ENCODE results near the gene UVRAG. TPM values are rescaled to one million over a fixed set of nuclear protein-coding genes. Genes with fewer than 3 reads are reported as not detected.

Gene UVRAG
- total and polyA plus RNA-seq, 2 of the 13 experiments (the other 11 are each of a cell fraction or from before 2014, with no cell fraction given): 9.7 to 17.3 TPM

- TF ChIP-seq ZUFSP (CRISPR knock-in tag; IDR thresholded peaks at IDR 0.05; ENCODE audit: borderline replicate concordance): no peak
- TF ChIP-seq YEATS2 (CRISPR knock-in tag; IDR thresholded peaks at IDR 0.05; ENCODE audit: borderline replicate concordance): no peak
- no peak for TF ChIP-seq ZNF761 (CRISPR knock-in tag; conservative IDR thresholded peaks at IDR 0.05)
- no peak for TF ChIP-seq ZNF605 (CRISPR knock-in tag; IDR thresholded peaks at IDR 0.05)
- TF ChIP-seq SALL2 (CRISPR knock-in tag; IDR thresholded peaks at IDR 0.05): no peak
- no peak for TF ChIP-seq CEBPB (IDR thresholded peaks at IDR 0.05; ENCODE audit: borderline replicate concordance, low read depth, low read length)
- TF ChIP-seq ELF3 (CRISPR knock-in tag; IDR thresholded peaks at IDR 0.05): no peak
- no peak for TF ChIP-seq ZNF160 (CRISPR knock-in tag; IDR thresholded peaks at IDR 0.05)
- TF ChIP-seq USF2 (IDR thresholded peaks at IDR 0.05; ENCODE audit: low read depth, low read length): no peak
- no peak for TF ChIP-seq USF2 (CRISPR knock-in tag; IDR thresholded peaks at IDR 0.05; ENCODE audit: borderline replicate concordance)
- no peak for TF ChIP-seq NFE2 (CRISPR knock-in tag; IDR thresholded peaks at IDR 0.05)
- no peak for TF ChIP-seq HOXA9 (CRISPR knock-in tag; IDR thresholded peaks at IDR 0.05; ENCODE audit: borderline replicate concordance)
- TF ChIP-seq NKX3-1 (CRISPR knock-in tag; IDR thresholded peaks at IDR 0.05): no peak
- no peak for TF ChIP-seq SMAD3 (CRISPR knock-in tag; IDR thresholded peaks at IDR 0.05)
- no peak for TF ChIP-seq PRDM10 (CRISPR knock-in tag; IDR thresholded peaks at IDR 0.05; ENCODE audit: low read depth)
- no peak for TF ChIP-seq GMEB1 (CRISPR knock-in tag; IDR thresholded peaks at IDR 0.05; ENCODE audit: borderline replicate concordance)
- TF ChIP-seq SMYD3 (CRISPR knock-in tag; IDR thresholded peaks at IDR 0.05): no peak
- peak; percentile 51 for TF ChIP-seq HNF4G (IDR thresholded peaks at IDR 0.05; ENCODE audit: borderline replicate concordance, low read depth, low read length)
- TF ChIP-seq HNF4G (CRISPR knock-in tag; IDR thresholded peaks at IDR 0.05; ENCODE audit: borderline replicate concordance, low read depth): no peak
- TF ChIP-seq ZEB1 (IDR thresholded peaks at IDR 0.05; ENCODE audit: insufficient replicate concordance, low read depth): no peak
- no peak for TF ChIP-seq ZNF737 (CRISPR knock-in tag; IDR thresholded peaks at IDR 0.05; ENCODE audit: borderline replicate concordance)
- TF ChIP-seq ZSCAN9 (CRISPR knock-in tag; IDR thresholded peaks at IDR 0.05; ENCODE audit: borderline replicate concordance): no peak
- TF ChIP-seq ZNF749 (CRISPR knock-in tag; IDR thresholded peaks at IDR 0.05; ENCODE audit: borderline replicate concordance): no peak
These were observed 362.3 kb downstream of the UVRAG start (continued) for GRCh38 chr11:76177250-76177686.

All from HepG2 (cell line).